PC-3 (cell line): ENCODE data around the gene CBFA2T2. TPM values are rescaled to one million over a fixed set of nuclear protein-coding genes. Genes with fewer than 3 reads are reported as not detected.

Experiments
- ATAC-seq: fragments of 200-7000 bp; cut with Tn5 transposase; 2 replicates; pipeline ENCODE4 v1.9.1; 2020; ENCODE audit warnings: mild to moderate bottlenecking, moderate library complexity
- BruUV-seq: library from RNA; stranded (reverse); fragments of 400-500 nt; replicated peaks from 2 replicates; lab custom pipeline; 2021; lab: Mats Ljungman, UMichigan
- CTCF ChIA-PET: fragments of 300-600 bp; sonication (Branson Sonifier 250); formaldehyde crosslinking; loops from one replicate; lab custom pipeline; 2022; ENCODE audit warnings: antibody characterized with exemption; lab: Charles Lee
- POLR2A ChIA-PET: fragments of 300-600 bp; sonication (Branson Sonifier 250); formaldehyde crosslinking; loops from one replicate; lab custom pipeline; 2022; ENCODE audit warnings: antibody characterized with exemption; ENCODE audit not compliant: unreplicated experiment; lab: Charles Lee
- DNase-seq: peaks from one replicate; pipeline ENCODE4 v3.0.0-alpha.2; 2015
- H2AFZ ChIP-seq: fragments of 300-600 bp; sonication (generic); 2 replicates; pipeline ENCODE4 v1.6.0; 2016; ENCODE audit warnings: antibody characterized with exemption, low read length
- H3F3A ChIP-seq: fragments of 300-600 bp; sonication (generic); one replicate; pipeline ENCODE4 v1.6.0; 2017; ENCODE audit warnings: antibody characterized with exemption, low read length, control low read depth, mild to moderate bottlenecking; ENCODE audit not compliant: unreplicated experiment
- H3K27ac ChIP-seq: fragments of 300-600 bp; sonication (generic); 2 replicates; pipeline ENCODE4 v1.5.1; 2016; ENCODE audit warnings: mild to moderate bottlenecking, low read length
- H3K27me3 ChIP-seq: fragments of 300-600 bp; sonication (generic); 2 replicates; pipeline ENCODE4 v1.6.1; 2016; ENCODE audit warnings: low read length, mixed read lengths
- H3K36me3 ChIP-seq: fragments of 300-600 bp; sonication (generic); 2 replicates; pipeline ENCODE4 v1.6.1; 2016; ENCODE audit warnings: low read depth, mixed run types, low read length, mixed read lengths
- H3K4me1 ChIP-seq: fragments of 300-600 bp; sonication (generic); 2 replicates; pipeline ENCODE4 v1.5.1; 2016; ENCODE audit warnings: low read length; ENCODE audit not compliant: insufficient read depth
- H3K4me2 ChIP-seq: fragments of 300-600 bp; sonication (generic); 2 replicates; pipeline ENCODE4 v1.6.0; 2016; ENCODE audit warnings: low read length
- H3K4me3 ChIP-seq: fragments of 300-600 bp; sonication (generic); 2 replicates; pipeline ENCODE4 v1.5.1; 2016; ENCODE audit warnings: mild to moderate bottlenecking, low read length, mixed read lengths
- H3K79me2 ChIP-seq: fragments of 300-600 bp; sonication (generic); 2 replicates; pipeline ENCODE4 v1.6.1; 2017; ENCODE audit warnings: low read length, mixed read lengths
- H3K9ac ChIP-seq: fragments of 300-600 bp; sonication (generic); 2 replicates; pipeline ENCODE4 v1.6.0; 2016; ENCODE audit warnings: mild to moderate bottlenecking, low read length
- H3K9me2 ChIP-seq: fragments of 300-600 bp; sonication (generic); replicated peaks from 2 replicates; pipeline ENCODE4 v1.6.1; 2016; ENCODE audit warnings: mixed run types, low read length, mixed read lengths
- H3K9me3 ChIP-seq: fragments of 300-600 bp; sonication (generic); 2 replicates; pipeline ENCODE4 v1.6.1; 2016; ENCODE audit warnings: low read length, mixed read lengths
- H4K20me1 ChIP-seq: fragments of 300-600 bp; sonication (generic); 2 replicates; pipeline ENCODE4 v1.6.1; 2016; ENCODE audit warnings: low read length, mixed read lengths
- CTCF ChIP-seq: fragments of 300-600 bp; sonication (generic); conservative IDR thresholded peaks from 2 replicates; pipeline ENCODE4 v1.5.1; 2017; ENCODE audit warnings: antibody characterized with exemption, low read depth, mild to moderate bottlenecking, low read length
- EZH2 ChIP-seq: fragments of 300-600 bp; sonication (generic); IDR thresholded peaks from one replicate; pipeline ENCODE4 v1.6.1; 2017; ENCODE audit warnings: antibody characterized with exemption, mild to moderate bottlenecking, low read length; ENCODE audit not compliant: unreplicated experiment
- EZH2phosphoT487 ChIP-seq: fragments of 300-600 bp; sonication (generic); IDR thresholded peaks from 2 replicates; pipeline ENCODE4 v1.6.1; 2018; ENCODE audit warnings: mild to moderate bottlenecking, antibody characterized with exemption, low read length, borderline replicate concordance
- intact Hi-C: fragments of 100-400 bp; cut with micrococcal nuclease; formaldehyde crosslinking; loops from 2 replicates; pipeline ENCODE4 v1.9.0; 2023
- total RNA-seq: library from RNA; depleted of rRNA; stranded (reverse); fragments of >200 nt; gene quantifications from 2 replicates; pipeline ENCODE4 v1.2.3, GENCODE V29; 2014

The CBFA2T2 gene
- total RNA-seq, 1 experiment from 2014 or later = 9.7 TPM

GRCh38 chr20:33667245-33667675 is 177.4 kb downstream of the CBFA2T2 start:
- ATAC-seq (peak; percentile 8), DNase-seq (peak; percentile 27)
- Histone ChIP-seq H3K9me2 (no peaks in the 10 kb centered on the region), H3K4me1 (peaks cover 25% of the 10 kb centered on the region; the same call in 1 of the 2 replicates), H3K4me3 (peak overlapping the region; percentile 65), H4K20me1 (no peaks in the 10 kb centered on the region), H3K36me3 (peaks cover 14% of the 10 kb centered on the region; the same call in 1 of the 2 replicates), H3K4me2 (peak overlapping the region; percentile 84), H3F3A (no peaks in the 10 kb centered on the region), H3K27ac (peak overlapping the region; percentile 10; the same call in 1 of the 2 replicates), H3K79me2 (peaks cover 14% of the 10 kb centered on the region), H3K9ac (peak overlapping the region; percentile 42), H2AFZ (peak overlapping the region; percentile 68), H3K27me3 (no peaks in the 10 kb centered on the region), H3K9me3 (no peaks in the 10 kb centered on the region)
- no TSS peak for BruUV-seq
- ChIA-PET POLR2A (interaction anchor here (0.6 to 0.7 kb wide), 2 partner anchors 61 to 762 kb away, joined by 4 to 5 read pairs; no protein-coding TSS in a partner anchor), CTCF (interaction anchor here (0.5 to 1.3 kb wide), 5 partner anchors 20 to 222 kb away, joined by 3 to 9 read pairs (median 3); no protein-coding TSS in a partner anchor)
- TF ChIP-seq CTCF (no peak), EZH2 (no peak), EZH2phosphoT487 (peak; percentile 72)
- intact Hi-C loops = loop anchor here (5.0 kb wide), 1 partner anchor 210 kb away; no protein-coding TSS in a partner anchor

GRCh38 chr20:33667676-33668465 is 178.0 kb downstream of the CBFA2T2 start:
- no peaks in the 10 kb centered on the region for H3F3A ChIP-seq
- peak; percentile 43 for ATAC-seq
- peak overlapping the region; percentile 42; the same call in 1 of the 2 replicates for H3K9ac ChIP-seq
- intact Hi-C loops = loop anchor here (5.0 kb wide), 1 partner anchor 211 kb away; no protein-coding TSS in a partner anchor
- H3K27me3 ChIP-seq = no peaks in the 10 kb centered on the region
- peak overlapping the region; percentile 65 for H3K4me3 ChIP-seq
- no peak for TF ChIP-seq EZH2
- TF ChIP-seq CTCF = peak; percentile 85
- no peak; the same call in 1 of the 2 replicates for TF ChIP-seq EZH2phosphoT487
- BruUV-seq = no TSS peak
- H3K79me2 ChIP-seq = peaks cover 20% of the 10 kb centered on the region
- CTCF ChIA-PET = interaction anchor here (0.5 to 1.3 kb wide), 6 partner anchors 21 to 223 kb away, joined by 3 to 9 read pairs (median 3); no protein-coding TSS in a partner anchor
- H3K9me3 ChIP-seq = no peaks in the 10 kb centered on the region
- peak overlapping the region; percentile 68 for H2AFZ ChIP-seq
- peak; percentile 76 for DNase-seq
- POLR2A ChIA-PET = interaction anchor here (0.7 kb wide), 1 partner anchor 178 kb away, joined by 4 read pairs; the partner anchor contains the start of gene CBFA2T2
- peak overlapping the region; percentile 10; the same call in 1 of the 2 replicates for H3K27ac ChIP-seq
- no peaks in the 10 kb centered on the region for H4K20me1 ChIP-seq
- peaks cover 28% of the 10 kb centered on the region; the same call in 1 of the 2 replicates for H3K4me1 ChIP-seq
- H3K36me3 ChIP-seq = peaks cover 14% of the 10 kb centered on the region; the same call in 1 of the 2 replicates
- peak overlapping the region; percentile 84 for H3K4me2 ChIP-seq
- no peaks in the 10 kb centered on the region for H3K9me2 ChIP-seq
